PFSK-1 (cell line): ENCODE measurements around the gene UBAP2.

Experiments used
- POLR2AphosphoS5 ChIP-seq: IDR thresholded peaks from 2 replicates; pipeline ENCODE4 v1.6.1; 2012; ENCODE audit warnings: low read depth, mild to moderate bottlenecking, control low read depth, low read length, moderate library complexity
- REST ChIP-seq, 2 experiments: IDR thresholded peaks; 2 replicates each; pipeline versions ENCODE4 v1.6.1 to v1.8.0; 2011 to 2012; ENCODE audit warnings: low read depth in 2 of 2, low read length in 2 of 2, control low read depth in 1 of 2, inconsistent platforms in 1 of 2, mild to moderate bottlenecking in 1 of 2, moderate library complexity in 1 of 2; ENCODE audit not compliant: insufficient read depth in 1 of 2
- SIN3A ChIP-seq: IDR thresholded peaks from 2 replicates; pipeline ENCODE4 v1.6.1; 2012; ENCODE audit warnings: mild to moderate bottlenecking, low read length, moderate library complexity, borderline replicate concordance; ENCODE audit not compliant: insufficient read depth
- TAF1 ChIP-seq: IDR thresholded peaks from 2 replicates; pipeline ENCODE4 v1.6.1; 2012; ENCODE audit warnings: low read length, control low read depth, borderline replicate concordance; ENCODE audit not compliant: insufficient read depth

GRCh38 chr9:34059954-34060353 lies 11.3 kb upstream of the UBAP2 start:
- TF ChIP-seq POLR2AphosphoS5, result no peak
- no peak for TF ChIP-seq SIN3A
- TF ChIP-seq TAF1, result no peak
- no peak for TF ChIP-seq REST (IDR thresholded peaks at IDR 0.05; ENCODE audit: insufficient read depth in 1 of 2, low read depth in 2 of 2, low read length in 2 of 2)
